ENCODE measurements around the gene SPNS2. TPM values are rescaled to one million over a fixed set of nuclear protein-coding genes. Genes with fewer than 3 reads are reported as not detected.

The SPNS2 gene
- total RNA-seq, 4 donors from 2014 or later: 10.4 to 17.4 (median 16.4) TPM

GRCh38 chr17:4549781-4550533 lies 51.3 kb downstream of the SPNS2 start:
- peaks cover 0 to 92% of the 10 kb centered on the region in 2 donors for H3K36me3 ChIP-seq
- WGBS, 2 donors (ENCODE audit: low coverage in 1 of 2): 83 to 92% methylated on average over 2 to 5 of the region's 25 CpGs

GRCh38 chr17:4550534-4551039 lies 51.9 kb downstream of the SPNS2 start:
- H3K36me3 ChIP-seq: peaks cover 0 to 85% of the 10 kb centered on the region in 2 donors
- no peak for ATAC-seq
- 90 to 96% methylated on average over 12 to 13 of the region's 16 CpGs for WGBS, 2 donors (ENCODE audit: low coverage in 1 of 2)

More at GRCh38 chr17:4549781-4550533, 51.3 kb downstream of the SPNS2 start:
- TF ChIP-seq POLR2AphosphoS5 (IDR thresholded peaks at IDR 0.05) (no peak), POLR2A (IDR thresholded peaks at IDR 0.05) (no peak), EP300 (IDR thresholded peaks at IDR 0.05) (no peak), CTCF (IDR thresholded peaks at IDR 0.05) (no peak)
- Histone ChIP-seq H3K4me3 (no peak overlapping the region), H3K9me3 (no peaks in the 10 kb centered on the region), H3K4me1 (peaks cover 0 to 19% (median 12%) of the 10 kb centered on the region in 3 donors), H3K27me3 (no peaks in the 10 kb centered on the region), H3K27ac (no peak overlapping the region)
- ATAC-seq: no peak

GRCh38 chr17:4551141-4551540 lies 52.5 kb downstream of the SPNS2 start:
- no peaks in the 10 kb centered on the region for H3K9me3 ChIP-seq
- peaks cover 0 to 25% (median 16%) of the 10 kb centered on the region in 3 donors for H3K4me1 ChIP-seq
- no peak overlapping the region for H3K27ac ChIP-seq
- WGBS, 2 donors (ENCODE audit: low coverage in 1 of 2): no CpG with 5 or more reads among the region's 8 CpGs
- no peak for ATAC-seq
- peaks cover 0 to 80% of the 10 kb centered on the region in 2 donors for H3K36me3 ChIP-seq
- no peaks in the 10 kb centered on the region for H3K27me3 ChIP-seq
- TF ChIP-seq CTCF (IDR thresholded peaks at IDR 0.05) (no peak), POLR2A (IDR thresholded peaks at IDR 0.05) (no peak), POLR2AphosphoS5 (IDR thresholded peaks at IDR 0.05) (no peak), EP300 (IDR thresholded peaks at IDR 0.05) (no peak)
- H3K4me3 ChIP-seq: no peak overlapping the region

More at GRCh38 chr17:4550534-4551039, 51.9 kb downstream of the SPNS2 start:
- TF ChIP-seq POLR2A (IDR thresholded peaks at IDR 0.05) (no peak), EP300 (IDR thresholded peaks at IDR 0.05) (no peak), POLR2AphosphoS5 (IDR thresholded peaks at IDR 0.05) (no peak), CTCF (IDR thresholded peaks at IDR 0.05) (no peak)
- Histone ChIP-seq H3K27me3 (no peaks in the 10 kb centered on the region), H3K4me1 (peaks cover 0 to 19% (median 12%) of the 10 kb centered on the region in 3 donors), H3K4me3 (no peak overlapping the region), H3K9me3 (no peaks in the 10 kb centered on the region), H3K27ac (no peak overlapping the region)

DNA sequence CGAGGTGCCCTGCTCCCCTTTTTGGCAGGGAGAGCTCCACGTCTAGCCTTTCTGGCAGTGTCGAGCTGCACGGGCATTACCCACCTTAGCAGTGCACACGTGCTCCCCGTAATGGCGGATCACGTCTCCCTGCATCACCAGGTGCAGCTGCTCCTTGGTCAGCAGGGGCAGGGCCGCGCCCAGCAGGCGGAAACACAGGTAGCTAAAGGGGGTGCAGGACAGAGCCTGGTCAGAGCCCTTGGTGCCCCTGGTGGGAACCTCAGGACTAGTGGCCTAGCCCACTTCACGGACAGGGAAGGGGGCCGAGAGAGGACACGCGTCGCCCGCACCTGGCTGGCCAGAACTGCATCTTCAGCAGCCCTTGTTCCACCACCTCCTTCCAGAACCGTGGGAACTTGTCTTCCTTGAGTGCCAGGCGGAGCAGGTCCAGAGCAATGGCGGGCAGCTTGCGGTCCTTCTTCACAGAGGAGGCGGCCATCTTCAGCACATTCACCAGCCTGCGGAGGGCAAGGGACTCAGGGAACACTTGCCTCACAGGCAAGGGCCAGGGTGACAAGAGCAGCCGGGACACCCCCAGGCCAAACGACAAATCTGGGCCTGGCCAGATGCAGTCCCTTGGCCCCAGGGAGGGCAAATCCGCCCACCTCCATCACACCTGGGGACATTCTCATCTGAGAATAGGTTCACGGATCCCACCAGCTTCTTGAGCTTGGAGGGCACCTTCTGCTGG lies 53.3 kb downstream of the SPNS2 start:
- H3K27ac ChIP-seq: no peak overlapping the region
- no peak for TF ChIP-seq POLR2A (IDR thresholded peaks at IDR 0.05)
- TF ChIP-seq CTCF (IDR thresholded peaks at IDR 0.05): no peak
- TF ChIP-seq EP300 (IDR thresholded peaks at IDR 0.05): no peak
- no peak for TF ChIP-seq POLR2AphosphoS5 (IDR thresholded peaks at IDR 0.05)
- H3K9me3 ChIP-seq: no peaks in the 10 kb centered on the region
- H3K4me1 ChIP-seq: peaks cover 0 to 29% (median 17%) of the 10 kb centered on the region in 3 donors
- H3K27me3 ChIP-seq: no peaks in the 10 kb centered on the region
- H3K4me3 ChIP-seq: no peak overlapping the region
- peaks cover 0 to 72% of the 10 kb centered on the region in 2 donors for H3K36me3 ChIP-seq
- no peak for ATAC-seq
- WGBS, 2 donors (ENCODE audit: low coverage in 1 of 2): 90 to 100% methylated on average over 2 of the region's 27 CpGs
